ENCODE results near the gene CLDN2.

CLDN2 gene

GRCh38 chrX:106973433-106974149 lies 53.4 kb downstream of the CLDN2 start:
- H3K36me3 Mint-ChIP-seq, result peaks cover 27% of the 10 kb centered on the region
- no peaks in the 10 kb centered on the region for H3K4me1 Mint-ChIP-seq
- peaks cover 5% of the 10 kb centered on the region for H3K9me3 Mint-ChIP-seq
- H3K27me3 Mint-ChIP-seq, result no peaks in the 10 kb centered on the region
- peak overlapping the region; percentile 49 for H3K27ac Mint-ChIP-seq
- no peak overlapping the region for H3K4me3 Mint-ChIP-seq

- Mint-ChIP-seq H3K27me3 (no peaks in the 10 kb centered on the region), H3K27ac (no peak overlapping the region), H3K4me3 (no peak overlapping the region), H3K36me3 (peaks cover 11% of the 10 kb centered on the region), H3K9me3 (no peaks in the 10 kb centered on the region), H3K4me1 (no peaks in the 10 kb centered on the region)
These were observed 56.2 kb downstream of the CLDN2 start for GRCh38 chrX:106976416-106976815.
